ENCODE results near the gene RNF213.

DNA sequence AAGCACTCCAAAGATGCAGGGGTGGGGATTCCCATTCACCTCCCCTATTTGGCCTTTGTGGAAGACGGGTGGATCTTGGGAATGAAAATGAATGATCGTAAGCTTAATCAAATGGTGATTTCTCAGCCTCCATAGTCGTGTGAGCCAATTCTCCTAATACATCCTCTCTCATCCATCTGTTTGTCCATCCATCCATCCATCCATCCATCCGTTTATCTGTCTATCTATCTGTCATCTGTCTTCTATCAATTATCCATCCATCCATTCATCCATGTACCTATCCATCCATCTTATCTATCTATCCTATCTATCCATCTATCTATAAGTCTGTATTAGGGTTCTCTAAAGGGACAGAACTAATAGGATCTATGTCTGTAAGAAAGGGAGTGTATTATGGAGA lies 7.8 kb downstream of the RNF213 start:
- TF ChIP-seq, protein P1, sequence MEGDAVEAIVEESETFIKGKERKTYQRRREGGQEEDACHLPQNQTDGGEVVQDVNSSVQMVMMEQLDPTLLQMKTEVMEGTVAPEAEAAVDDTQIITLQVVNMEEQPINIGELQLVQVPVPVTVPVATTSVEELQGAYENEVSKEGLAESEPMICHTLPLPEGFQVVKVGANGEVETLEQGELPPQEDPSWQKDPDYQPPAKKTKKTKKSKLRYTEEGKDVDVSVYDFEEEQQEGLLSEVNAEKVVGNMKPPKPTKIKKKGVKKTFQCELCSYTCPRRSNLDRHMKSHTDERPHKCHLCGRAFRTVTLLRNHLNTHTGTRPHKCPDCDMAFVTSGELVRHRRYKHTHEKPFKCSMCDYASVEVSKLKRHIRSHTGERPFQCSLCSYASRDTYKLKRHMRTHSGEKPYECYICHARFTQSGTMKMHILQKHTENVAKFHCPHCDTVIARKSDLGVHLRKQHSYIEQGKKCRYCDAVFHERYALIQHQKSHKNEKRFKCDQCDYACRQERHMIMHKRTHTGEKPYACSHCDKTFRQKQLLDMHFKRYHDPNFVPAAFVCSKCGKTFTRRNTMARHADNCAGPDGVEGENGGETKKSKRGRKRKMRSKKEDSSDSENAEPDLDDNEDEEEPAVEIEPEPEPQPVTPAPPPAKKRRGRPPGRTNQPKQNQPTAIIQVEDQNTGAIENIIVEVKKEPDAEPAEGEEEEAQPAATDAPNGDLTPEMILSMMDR (IDR thresholded peaks at IDR 0.05; ENCODE audit: insufficient read depth, low read length), result no peak
- TF ChIP-seq POLR2AphosphoS5 (IDR thresholded peaks at IDR 0.05; ENCODE audit: low read depth), result no peak
- no peak for TF ChIP-seq REST (IDR thresholded peaks at IDR 0.05; ENCODE audit: insufficient replicate concordance, low read depth)
- TF ChIP-seq GABPA (IDR thresholded peaks at IDR 0.05; ENCODE audit: low read depth), result no peak
- no peak for TF ChIP-seq SPI1 (IDR thresholded peaks at IDR 0.05; ENCODE audit: borderline replicate concordance, low read depth)
